ENCODE measurements around the gene ENPP1. TPM values are rescaled to one million over a fixed set of nuclear protein-coding genes. Genes with fewer than 3 reads are reported as not detected.
"Not testable (repeated sequence)": the region's sequence is repeated elsewhere in the genome, so short reads cannot be mapped to it uniquely, and the experiment has no call there.

ENPP1 gene
- total RNA-seq, 1 donor from 2014 or later = 8.1 TPM

GRCh38 chr6:131898718-131899117 lies 90.9 kb downstream of the ENPP1 start:
- Mint-ChIP-seq H3K4me1 (ENCODE audit: low read depth) (peaks cover 15% of the 10 kb centered on the region), H3K9me3 (ENCODE audit: low read depth) (peaks cover 15% of the 10 kb centered on the region), H3K4me3 (ENCODE audit: unreplicated experiment) (no peak overlapping the region), H3K27ac (ENCODE audit: unreplicated experiment) (no peak overlapping the region), H3K27me3 (ENCODE audit: low read depth) (peaks cover 21% of the 10 kb centered on the region), H3K36me3 (ENCODE audit: low read depth) (peaks cover 2% of the 10 kb centered on the region)
- no peak for DNase-seq (ENCODE audit: low spot score)
- no peak for TF ChIP-seq CTCF (IDR thresholded peaks at IDR 0.05)

- Mint-ChIP-seq H3K4me3 (ENCODE audit: unreplicated experiment) (no peak overlapping the region), H3K9me3 (ENCODE audit: low read depth) (peaks cover 15% of the 10 kb centered on the region), H3K36me3 (ENCODE audit: low read depth) (peaks cover 2% of the 10 kb centered on the region), H3K4me1 (ENCODE audit: low read depth) (peaks cover 6% of the 10 kb centered on the region), H3K27ac (ENCODE audit: unreplicated experiment) (no peak overlapping the region), H3K27me3 (ENCODE audit: low read depth) (peaks cover 25% of the 10 kb centered on the region)
- no peak for TF ChIP-seq CTCF (IDR thresholded peaks at IDR 0.05)
- DNase-seq (ENCODE audit: low spot score) = no peak
These were observed 92.4 kb downstream of the ENPP1 start for GRCh38 chr6:131900231-131900630.

GRCh38 chr6:131901326-131901873 lies 93.6 kb downstream of the ENPP1 start:
- Mint-ChIP-seq H3K27me3 (ENCODE audit: low read depth) (peaks cover 25% of the 10 kb centered on the region), H3K9me3 (ENCODE audit: low read depth) (peaks cover 15% of the 10 kb centered on the region)
- DNase-seq (ENCODE audit: low spot score); H3K4me1 Mint-ChIP-seq (ENCODE audit: low read depth); H3K27ac Mint-ChIP-seq (ENCODE audit: unreplicated experiment); H3K4me3 Mint-ChIP-seq (ENCODE audit: unreplicated experiment); H3K36me3 Mint-ChIP-seq (ENCODE audit: low read depth): not testable (repeated sequence)

- H3K27me3 Mint-ChIP-seq (ENCODE audit: low read depth) = peaks cover 25% of the 10 kb centered on the region
- not testable (repeated sequence) for DNase-seq (ENCODE audit: low spot score); H3K9me3 Mint-ChIP-seq (ENCODE audit: low read depth); H3K36me3 Mint-ChIP-seq (ENCODE audit: low read depth); H3K4me3 Mint-ChIP-seq (ENCODE audit: unreplicated experiment); H3K4me1 Mint-ChIP-seq (ENCODE audit: low read depth); H3K27ac Mint-ChIP-seq (ENCODE audit: unreplicated experiment)
These were observed 95.9 kb downstream of the ENPP1 start for GRCh38 chr6:131903734-131904133.

- not testable (repeated sequence) for H3K4me3 Mint-ChIP-seq (ENCODE audit: unreplicated experiment); H3K4me1 Mint-ChIP-seq (ENCODE audit: low read depth); H3K27me3 Mint-ChIP-seq (ENCODE audit: low read depth); DNase-seq (ENCODE audit: low spot score); H3K9me3 Mint-ChIP-seq (ENCODE audit: low read depth); H3K36me3 Mint-ChIP-seq (ENCODE audit: low read depth); H3K27ac Mint-ChIP-seq (ENCODE audit: unreplicated experiment)
These were observed 101.0 kb downstream of the ENPP1 start for GRCh38 chr6:131908787-131909186.

- DNase-seq (ENCODE audit: low spot score) = no peak
- no peak overlapping the region for H3K4me3 Mint-ChIP-seq (ENCODE audit: unreplicated experiment)
- H3K27me3 Mint-ChIP-seq (ENCODE audit: low read depth) = no peaks in the 10 kb centered on the region
- H3K36me3 Mint-ChIP-seq (ENCODE audit: low read depth) = no peaks in the 10 kb centered on the region
- H3K27ac Mint-ChIP-seq (ENCODE audit: unreplicated experiment) = no peak overlapping the region
- peak; percentile 96 for TF ChIP-seq CTCF (IDR thresholded peaks at IDR 0.05)
- no peaks in the 10 kb centered on the region for H3K9me3 Mint-ChIP-seq (ENCODE audit: low read depth)
- H3K4me1 Mint-ChIP-seq (ENCODE audit: low read depth) = peaks cover 3% of the 10 kb centered on the region
These were observed 101.8 kb downstream of the ENPP1 start for GRCh38 chr6:131909408-131910218.

Measured in chondrocyte (in vitro differentiated cells).